Liver (tissue), 9 donors: ENCODE results near the gene ASIC2. TPM values are rescaled to one million over a fixed set of nuclear protein-coding genes. Genes with fewer than 3 reads are reported as not detected.

Experiments
- DNase-seq: peaks from one replicate; pipeline ENCODE4 v3.0.0-alpha.2; 2017; ENCODE audit warnings: low spot score
- H3K27ac ChIP-seq, 2 donors: one replicate each; pipeline ENCODE4 v1.7.0; 2013; ENCODE audit warnings: inconsistent platforms in 2 of 2, low read length in 2 of 2, control low read depth in 1 of 2, low read depth in 1 of 2, mild to moderate bottlenecking in 1 of 2
- H3K27me3 ChIP-seq, 4 donors: one replicate each; pipeline versions ENCODE4 v1.6.1 to v1.7.0; 2013; ENCODE audit warnings: low read length in 3 of 4, inconsistent platforms in 1 of 4, mild to moderate bottlenecking in 1 of 4, moderate library complexity in 1 of 4; ENCODE audit not compliant: control insufficient read depth in 4 of 4, insufficient read depth in 4 of 4
- H3K36me3 ChIP-seq, 4 donors: one replicate each; pipeline versions ENCODE4 v1.6.1 to v1.7.0; 2013; ENCODE audit warnings: low read length in 3 of 4, mild to moderate bottlenecking in 3 of 4, low read depth in 1 of 4, moderate library complexity in 1 of 4; ENCODE audit not compliant: control insufficient read depth in 4 of 4, insufficient read depth in 3 of 4
- H3K4me1 ChIP-seq, 4 donors: one replicate each; pipeline versions ENCODE4 v1.6.1 to v1.7.0; 2013; ENCODE audit warnings: low read length in 3 of 4, mild to moderate bottlenecking in 3 of 4, moderate library complexity in 1 of 4; ENCODE audit not compliant: control insufficient read depth in 4 of 4, insufficient read depth in 4 of 4
- H3K4me3 ChIP-seq, 3 donors: one replicate each; pipeline versions ENCODE4 v1.6.1 to v1.7.0; 2013; ENCODE audit warnings: low read length in 3 of 3, control low read depth in 1 of 3, low read depth in 1 of 3, mild to moderate bottlenecking in 1 of 3
- H3K9ac ChIP-seq, 2 donors: one replicate each; pipeline ENCODE4 v1.7.0; 2013; ENCODE audit warnings: low read length in 2 of 2, mild to moderate bottlenecking in 2 of 2, moderate library complexity in 2 of 2, control low read depth in 1 of 2, low read depth in 1 of 2
- H3K9me3 ChIP-seq, 4 donors: one replicate each; pipeline versions ENCODE4 v1.6.1 to v1.7.0; 2013; ENCODE audit warnings: low read length in 3 of 4; ENCODE audit not compliant: control insufficient read depth in 4 of 4
- ATF3 ChIP-seq: IDR thresholded peaks from 2 replicates; pipeline ENCODE4 v1.6.1; 2016; ENCODE audit warnings: antibody characterized with exemption
- CTCF ChIP-seq: fragments of 150-350 bp; IDR thresholded peaks from 2 replicates; pipeline ENCODE4 v1.5.1; 2017; ENCODE audit warnings: improper control_type of control experiment, low read depth, low read length; ENCODE audit not compliant: missing input control
- EGR1 ChIP-seq, 2 donors: IDR thresholded peaks; 2 replicates each; pipeline ENCODE4 v1.6.1; 2016 to 2018; ENCODE audit warnings: antibody characterized with exemption in 2 of 2, low read depth in 2 of 2
- FOXA1 ChIP-seq: IDR thresholded peaks from 2 replicates; pipeline ENCODE4 v1.6.1; 2016; ENCODE audit warnings: antibody characterized with exemption
- FOXA2 ChIP-seq: IDR thresholded peaks from 2 replicates; pipeline ENCODE4 v1.6.1; 2016; ENCODE audit warnings: antibody characterized with exemption
- GABPA ChIP-seq, 2 donors: IDR thresholded peaks in 1 of 2; conservative IDR thresholded peaks in 1 of 2; 2 replicates each; pipeline ENCODE4 v1.6.1; 2016; ENCODE audit warnings: antibody characterized with exemption in 2 of 2, mild to moderate bottlenecking in 1 of 2, moderate library complexity in 1 of 2
- HNF4A ChIP-seq, 2 donors: conservative IDR thresholded peaks; 2 replicates each; pipeline ENCODE4 v1.6.1; 2016; ENCODE audit warnings: antibody characterized with exemption in 2 of 2, mild to moderate bottlenecking in 2 of 2
- HNF4G ChIP-seq: IDR thresholded peaks from 2 replicates; pipeline ENCODE4 v1.6.1; 2016; ENCODE audit warnings: antibody characterized with exemption
- JUND ChIP-seq, 2 donors: IDR thresholded peaks; 2 replicates each; pipeline ENCODE4 v1.6.1; 2016; ENCODE audit warnings: antibody characterized with exemption in 2 of 2
- MAX ChIP-seq: IDR thresholded peaks from 2 replicates; pipeline ENCODE4 v1.6.1; 2016; ENCODE audit warnings: antibody characterized with exemption
- NR2F2 ChIP-seq: IDR thresholded peaks from 2 replicates; pipeline ENCODE4 v1.6.1; 2016; ENCODE audit warnings: antibody characterized with exemption
- RAD21 ChIP-seq, 2 donors: IDR thresholded peaks; 2 replicates each; pipeline ENCODE4 v1.6.1; 2016; ENCODE audit warnings: antibody characterized with exemption in 2 of 2, mild to moderate bottlenecking in 2 of 2
- REST ChIP-seq: IDR thresholded peaks from 2 replicates; pipeline ENCODE4 v1.6.1; 2016; ENCODE audit warnings: antibody characterized with exemption, mild to moderate bottlenecking
- RXRA ChIP-seq, 2 donors: IDR thresholded peaks; 2 replicates each; pipeline ENCODE4 v1.6.1; 2017 to 2018; ENCODE audit warnings: antibody characterized with exemption in 2 of 2, mild to moderate bottlenecking in 1 of 2
- SP1 ChIP-seq: IDR thresholded peaks from 2 replicates; pipeline ENCODE4 v1.6.1; 2018; ENCODE audit warnings: antibody characterized with exemption, mild to moderate bottlenecking
- TAF1 ChIP-seq: conservative IDR thresholded peaks from 2 replicates; pipeline ENCODE4 v1.6.1; 2016; ENCODE audit warnings: antibody characterized with exemption, mild to moderate bottlenecking
- YY1 ChIP-seq: IDR thresholded peaks from 2 replicates; pipeline ENCODE4 v1.6.1; 2016; ENCODE audit warnings: antibody characterized with exemption, mild to moderate bottlenecking
- ZBTB33 ChIP-seq: IDR thresholded peaks from 2 replicates; pipeline ENCODE4 v1.6.1; 2016; ENCODE audit warnings: antibody characterized with exemption
- WGBS: extraction: QIAGEN DNeasy Blood & Tissue Kit; methylation state at CpG from one replicate; pipeline ENCODE4 v1.1.7; 2013; 5-methylcytosine and 5-hydroxymethylcytosine counted together
- polyA plus RNA-seq, 2 donors: library from polyadenylated mRNA; stranded (reverse) in 1 of 2; unstranded in 1 of 2; fragments of 200-250 nt in 1 of 2; fragments of >200 nt in 1 of 2; fragmentation: Nextera tagmentation in 1 of 2; extraction: Ambion mirVana in 1 of 2; gene quantifications; one replicate each; pipeline versions ENCODE4 v1.2.1 to v1.2.3, GENCODE V29; 2013 to 2015
- total RNA-seq, 2 donors: library from RNA; depleted of rRNA; stranded (reverse); fragments of >200 nt; gene quantifications; one replicate each; pipeline ENCODE4 v1.2.3, GENCODE V29; 2014
- donor health status: healthy.
- donor health status: healthy.
- donor health status: healthy.
- donor health status: healthy.
- donor health status: healthy.

Gene ASIC2
- total and polyA plus RNA-seq, 4 donors, result under 0.01 TPM; not detected in 3

- no peaks in the 10 kb centered on the region for H3K9me3 ChIP-seq
- no peak overlapping the region for H3K9ac ChIP-seq
- H3K27me3 ChIP-seq, result peaks cover 0 to 3% (median 0%) of the 10 kb centered on the region in 4 donors
- 73% methylated on average over 7 of the region's 7 CpGs for WGBS
- no peak overlapping the region for H3K4me3 ChIP-seq
- no peaks in the 10 kb centered on the region for H3K36me3 ChIP-seq
- DNase-seq, result no peak
- peaks cover 0 to 6% (median 3%) of the 10 kb centered on the region in 4 donors for H3K4me1 ChIP-seq
- no peak for TF ChIP-seq HNF4A (conservative IDR thresholded peaks at IDR 0.05)
- no peak for TF ChIP-seq MAX
- TF ChIP-seq TAF1, result no peak
- TF ChIP-seq YY1, result no peak
- TF ChIP-seq GABPA (IDR thresholded peaks at IDR 0.05 in 1 of 2, conservative IDR thresholded peaks at IDR 0.05 in 1 of 2), result no peak
- no peak for TF ChIP-seq RXRA (IDR thresholded peaks at IDR 0.05)
- no peak for TF ChIP-seq FOXA1
- no peak for TF ChIP-seq FOXA2
- TF ChIP-seq HNF4G, result no peak
- no peak for TF ChIP-seq ATF3
- TF ChIP-seq EGR1 (IDR thresholded peaks at IDR 0.05; ENCODE audit: low read depth in 2 of 2), result no peak
- no peak for TF ChIP-seq CTCF
- no peak for TF ChIP-seq ZBTB33
- no peak for TF ChIP-seq NR2F2
- no peak for TF ChIP-seq JUND (IDR thresholded peaks at IDR 0.05)
- TF ChIP-seq REST, result no peak
- TF ChIP-seq SP1, result no peak
- no peak for TF ChIP-seq RAD21 (IDR thresholded peaks at IDR 0.05)
- H3K27ac ChIP-seq, result no peak overlapping the region
Observed at GRCh38 chr17:33229499-33229898, 63.6 kb downstream of the ASIC2 start.

- DNase-seq, result no peak
- Histone ChIP-seq H3K36me3 (no peaks in the 10 kb centered on the region), H3K4me1 (peaks cover 0 to 6% (median 3%) of the 10 kb centered on the region in 4 donors), H3K9me3 (no peaks in the 10 kb centered on the region), H3K27me3 (peaks cover 0 to 3% (median 0%) of the 10 kb centered on the region in 4 donors), H3K4me3 (no peak overlapping the region), H3K9ac (no peak overlapping the region), H3K27ac (no peak overlapping the region)
- WGBS, result 56% methylated on average over 5 of the region's 5 CpGs
- TF ChIP-seq RXRA (IDR thresholded peaks at IDR 0.05), result no peak
- TF ChIP-seq JUND (IDR thresholded peaks at IDR 0.05), result no peak
- no peak for TF ChIP-seq HNF4G
- no peak for TF ChIP-seq EGR1 (IDR thresholded peaks at IDR 0.05; ENCODE audit: low read depth in 2 of 2)
- TF ChIP-seq TAF1, result no peak
- no peak for TF ChIP-seq YY1
- no peak for TF ChIP-seq MAX
- TF ChIP-seq HNF4A (conservative IDR thresholded peaks at IDR 0.05), result no peak
- TF ChIP-seq REST, result no peak
- TF ChIP-seq NR2F2, result no peak
- no peak for TF ChIP-seq CTCF
Observed at GRCh38 chr17:33229028-33229427, 64.1 kb downstream of the ASIC2 start.
